Vagina (tissue), 2 donors: ENCODE data around the gene PLEKHH1. TPM values are rescaled to one million over a fixed set of nuclear protein-coding genes. Genes with fewer than 3 reads are reported as not detected.

Experiments used
- DNase-seq, 2 donors: peaks; one replicate each; pipeline ENCODE4 v3.0.0-alpha.2; 2017; ENCODE audit errors: extremely low spot score in 2 of 2
- H3K27ac ChIP-seq: fragments of 200-600 bp; sonication (generic); one replicate; pipeline ENCODE4 v1.5.1; 2019
- H3K27me3 ChIP-seq: fragments of 200-600 bp; sonication (generic); one replicate; pipeline ENCODE4 v1.5.1; 2019
- H3K36me3 ChIP-seq, 2 donors: fragments of 200-600 bp; sonication (generic); one replicate each; pipeline ENCODE4 v1.5.1; 2017 to 2019
- H3K4me1 ChIP-seq: fragments of 200-600 bp; sonication (generic); one replicate; pipeline ENCODE4 v1.5.1; 2019
- H3K4me3 ChIP-seq, 2 donors: fragments of 200-600 bp; sonication (generic); 1 replicate in 1 of 2; 2 replicates in 1 of 2; pipeline ENCODE4 v1.5.1; 2016 to 2019
- H3K9me3 ChIP-seq: fragments of 200-600 bp; sonication (generic); one replicate; pipeline ENCODE4 v1.5.1; 2019
- POLR2A ChIP-seq, 2 donors: fragments of 450-650 bp; IDR thresholded peaks; one replicate each; pipeline ENCODE4 v1.6.1; 2017; ENCODE audit warnings: antibody characterized with exemption in 2 of 2, mild to moderate bottlenecking in 2 of 2, moderate library complexity in 2 of 2
- POLR2AphosphoS5 ChIP-seq, 2 donors: sonication (generic); formaldehyde crosslinking; IDR thresholded peaks; one replicate each; pipeline ENCODE4 v1.9.0; 2017; ENCODE audit warnings: antibody characterized with exemption in 2 of 2, mild to moderate bottlenecking in 2 of 2, low read depth in 1 of 2; ENCODE audit not compliant: insufficient read depth in 1 of 2
- intact Hi-C: fragments of 100-400 bp; cut with DNase I; formaldehyde crosslinking; loops from one replicate; pipeline ENCODE4 v1.15.1; 2023
- total RNA-seq: library from RNA; depleted of rRNA; stranded (reverse); fragments of >200 nt; gene quantifications from one replicate; pipeline ENCODE4 v1.2.3, GENCODE V29; 2016
- TF ChIP-seq, protein P1 (sequence below), 3 experiments: fragments of 450-650 bp in 2 of 3; fragments of 200-600 bp in 1 of 3; sonication (generic) in 1 of 3; IDR thresholded peaks; one replicate each; pipeline ENCODE4 v1.5.1; 2017 to 2019; ENCODE audit warnings: antibody characterized with exemption in 3 of 3, mild to moderate bottlenecking in 2 of 3, moderate library complexity in 2 of 3

PLEKHH1 gene
- total RNA-seq, 1 donor from 2014 or later = 2.5 TPM

DNA sequence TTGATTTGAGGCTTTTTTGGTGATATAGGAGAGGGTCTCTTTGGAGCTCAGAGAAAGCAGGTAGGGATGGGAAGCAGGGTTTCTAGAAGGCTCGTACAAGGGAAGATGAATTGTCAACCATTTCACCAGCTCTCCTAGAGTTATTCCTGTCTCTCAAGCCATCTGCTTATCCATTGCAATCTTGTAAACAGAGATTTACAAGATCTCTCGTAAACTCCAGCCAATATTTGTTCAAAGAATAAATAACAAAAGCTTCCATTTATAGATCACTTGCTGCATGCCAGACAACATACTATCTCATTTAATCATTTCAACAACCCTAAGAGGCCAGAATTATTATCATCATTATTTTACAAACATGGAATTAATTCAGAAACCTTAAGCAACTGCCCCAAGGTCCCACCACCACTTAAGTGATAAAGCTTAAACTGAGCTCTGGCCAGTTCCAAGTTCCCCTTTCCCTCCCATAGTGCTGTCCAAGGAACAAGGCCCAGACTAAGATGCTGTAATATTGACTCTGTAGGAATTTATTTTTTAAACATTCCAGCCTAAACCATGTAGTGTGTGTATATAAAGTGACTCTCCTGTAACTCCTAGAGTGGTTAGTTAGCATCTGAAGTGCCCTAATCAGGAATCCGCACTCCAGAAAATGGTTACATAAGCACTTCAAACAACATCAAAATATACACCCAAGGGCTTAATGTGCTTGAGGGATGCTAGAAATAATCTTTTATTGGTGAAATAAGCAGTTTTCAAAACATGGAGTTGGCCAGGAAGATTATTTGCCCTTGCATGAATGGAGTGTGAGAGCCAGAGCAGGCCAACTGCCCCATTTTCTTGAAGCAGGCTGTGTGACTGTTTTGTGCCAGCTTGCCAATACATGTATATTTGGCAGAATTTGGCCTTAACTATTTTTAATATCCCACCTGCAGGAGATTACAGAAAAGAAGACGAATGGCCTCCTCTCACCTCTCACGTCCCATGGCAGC, 2.8 kb upstream of the PLEKHH1 start:
- H3K4me3 ChIP-seq = no peak overlapping the region
- DNase-seq = no peak
- TF ChIP-seq, protein P1, sequence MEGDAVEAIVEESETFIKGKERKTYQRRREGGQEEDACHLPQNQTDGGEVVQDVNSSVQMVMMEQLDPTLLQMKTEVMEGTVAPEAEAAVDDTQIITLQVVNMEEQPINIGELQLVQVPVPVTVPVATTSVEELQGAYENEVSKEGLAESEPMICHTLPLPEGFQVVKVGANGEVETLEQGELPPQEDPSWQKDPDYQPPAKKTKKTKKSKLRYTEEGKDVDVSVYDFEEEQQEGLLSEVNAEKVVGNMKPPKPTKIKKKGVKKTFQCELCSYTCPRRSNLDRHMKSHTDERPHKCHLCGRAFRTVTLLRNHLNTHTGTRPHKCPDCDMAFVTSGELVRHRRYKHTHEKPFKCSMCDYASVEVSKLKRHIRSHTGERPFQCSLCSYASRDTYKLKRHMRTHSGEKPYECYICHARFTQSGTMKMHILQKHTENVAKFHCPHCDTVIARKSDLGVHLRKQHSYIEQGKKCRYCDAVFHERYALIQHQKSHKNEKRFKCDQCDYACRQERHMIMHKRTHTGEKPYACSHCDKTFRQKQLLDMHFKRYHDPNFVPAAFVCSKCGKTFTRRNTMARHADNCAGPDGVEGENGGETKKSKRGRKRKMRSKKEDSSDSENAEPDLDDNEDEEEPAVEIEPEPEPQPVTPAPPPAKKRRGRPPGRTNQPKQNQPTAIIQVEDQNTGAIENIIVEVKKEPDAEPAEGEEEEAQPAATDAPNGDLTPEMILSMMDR (IDR thresholded peaks at IDR 0.05) = no peak
- no peak for TF ChIP-seq POLR2AphosphoS5 (IDR thresholded peaks at IDR 0.05; ENCODE audit: insufficient read depth in 1 of 2, low read depth in 1 of 2)
- no peak for TF ChIP-seq POLR2A (IDR thresholded peaks at IDR 0.05)
- peaks cover 6% of the 10 kb centered on the region for H3K4me1 ChIP-seq
- no peaks in the 10 kb centered on the region for H3K27me3 ChIP-seq
- H3K9me3 ChIP-seq = no peaks in the 10 kb centered on the region
- H3K36me3 ChIP-seq = no peaks in the 10 kb centered on the region
- no peak overlapping the region for H3K27ac ChIP-seq
- intact Hi-C loops = no loop called here

DNA sequence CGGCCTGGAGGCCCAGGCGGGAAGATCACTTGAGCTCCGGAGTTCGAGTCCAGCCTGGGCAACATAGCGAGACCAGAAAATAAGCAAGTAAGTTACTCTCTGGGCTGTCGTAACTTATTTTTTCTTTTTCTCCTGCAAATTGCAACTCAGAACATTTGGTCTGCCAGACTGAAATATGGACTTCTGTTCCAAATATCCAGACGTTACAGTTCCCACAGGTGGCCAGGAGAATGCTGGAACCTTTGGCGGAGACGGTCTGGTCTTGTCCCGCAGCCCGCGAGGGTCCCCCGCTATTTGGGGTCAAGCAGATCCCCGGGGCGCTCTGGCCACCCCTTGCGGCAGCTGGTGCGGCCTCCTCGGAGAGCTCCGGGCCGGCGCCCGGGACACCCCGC, 488 bp upstream of the PLEKHH1 start:
- H3K36me3 ChIP-seq = no peaks in the 10 kb centered on the region
- no peaks in the 10 kb centered on the region for H3K9me3 ChIP-seq
- no peaks in the 10 kb centered on the region for H3K27me3 ChIP-seq
- TF ChIP-seq POLR2A (IDR thresholded peaks at IDR 0.05) = no peak
- TF ChIP-seq POLR2AphosphoS5 (IDR thresholded peaks at IDR 0.05; ENCODE audit: insufficient read depth in 1 of 2, low read depth in 1 of 2) = no peak
- TF ChIP-seq, protein P1 (IDR thresholded peaks at IDR 0.05) = no peak
- intact Hi-C loops = no loop called here
- H3K4me1 ChIP-seq = peaks cover 6% of the 10 kb centered on the region
- DNase-seq = no peak
- H3K4me3 ChIP-seq = peak overlapping the region; percentile 59 to 75
- peak overlapping the region; percentile 52 for H3K27ac ChIP-seq

DNA sequence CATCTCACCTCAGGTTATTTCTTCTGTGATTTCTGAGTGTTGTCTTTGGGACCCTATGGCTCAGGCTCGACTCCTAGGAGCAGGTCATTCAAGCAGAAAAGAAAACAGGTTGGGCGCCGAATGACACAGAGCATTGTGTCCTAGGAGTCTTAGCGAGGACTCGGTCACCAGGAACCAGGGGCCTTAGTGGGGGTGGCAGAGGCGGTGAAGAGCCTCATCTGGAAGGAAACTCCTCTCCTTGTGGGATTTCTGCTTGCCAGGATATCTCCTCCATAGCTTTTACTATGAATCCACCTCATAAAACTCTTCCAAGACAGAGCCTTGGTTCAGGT, 630 bp downstream of the PLEKHH1 start:
- DNase-seq = no peak
- intact Hi-C loops = no loop called here
- Histone ChIP-seq H3K4me1 (peaks cover 6% of the 10 kb centered on the region), H3K9me3 (no peaks in the 10 kb centered on the region), H3K4me3 (peak overlapping the region; percentile 59 to 75), H3K27me3 (no peaks in the 10 kb centered on the region), H3K27ac (no peak overlapping the region), H3K36me3 (no peaks in the 10 kb centered on the region)
- no peak for TF ChIP-seq POLR2AphosphoS5 (IDR thresholded peaks at IDR 0.05; ENCODE audit: insufficient read depth in 1 of 2, low read depth in 1 of 2)

DNA sequence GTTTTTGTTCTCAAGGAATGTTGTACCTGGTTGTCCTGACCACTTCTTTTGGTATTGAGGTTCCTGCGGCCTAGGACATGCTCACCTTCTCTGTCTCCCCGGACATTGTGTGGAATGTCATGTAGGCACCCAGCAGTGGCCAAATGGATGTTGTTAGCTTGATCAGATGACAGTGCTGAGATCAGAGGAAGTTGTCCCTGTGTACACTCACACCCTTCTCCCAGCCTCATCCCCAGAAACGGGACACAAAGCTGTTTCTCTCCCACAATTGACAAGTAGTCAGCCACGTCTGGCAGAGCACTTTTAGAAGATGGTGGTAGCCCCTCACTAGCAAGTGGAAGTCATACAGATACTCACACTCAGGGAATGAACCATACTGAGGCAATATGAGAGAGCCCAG, 3.0 kb downstream of the PLEKHH1 start:
- TF ChIP-seq, protein P1 (IDR thresholded peaks at IDR 0.05) = no peak
- TF ChIP-seq POLR2A (IDR thresholded peaks at IDR 0.05) (no peak), POLR2AphosphoS5 (IDR thresholded peaks at IDR 0.05; ENCODE audit: insufficient read depth in 1 of 2, low read depth in 1 of 2) (no peak)
- no peaks in the 10 kb centered on the region for H3K9me3 ChIP-seq
- no peaks in the 10 kb centered on the region for H3K36me3 ChIP-seq
- H3K4me1 ChIP-seq = peaks cover 6% of the 10 kb centered on the region
- DNase-seq = no peak
- H3K27me3 ChIP-seq = no peaks in the 10 kb centered on the region
- no peak overlapping the region for H3K27ac ChIP-seq
- intact Hi-C loops = no loop called here
- H3K4me3 ChIP-seq = no peak overlapping the region

DNA sequence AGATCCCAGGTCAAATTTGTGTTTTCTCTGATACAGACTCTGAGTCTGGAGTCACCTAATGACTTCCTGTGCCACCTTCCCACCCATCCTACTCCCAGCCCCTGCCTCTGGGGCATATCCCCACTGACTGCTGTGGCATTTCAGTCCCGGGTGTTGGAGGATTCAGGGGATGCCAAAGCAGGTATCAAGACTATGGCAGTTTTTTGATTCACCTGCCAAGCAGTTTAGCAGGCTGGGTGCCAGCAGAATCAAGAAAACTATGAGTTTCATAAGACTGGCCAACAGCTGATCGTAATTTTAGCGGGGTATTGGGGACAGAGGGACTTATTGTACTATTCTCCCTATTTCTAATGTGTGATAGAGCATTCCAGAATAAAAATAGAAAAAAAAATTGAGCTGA, 4.6 kb downstream of the PLEKHH1 start:
- H3K36me3 ChIP-seq = no peaks in the 10 kb centered on the region
- intact Hi-C loops = no loop called here

More for the DNA sequence above, 4.6 kb downstream of the PLEKHH1 start:
- no peaks in the 10 kb centered on the region for H3K9me3 ChIP-seq
- no peak overlapping the region for H3K4me3 ChIP-seq
- TF ChIP-seq POLR2A (IDR thresholded peaks at IDR 0.05) = no peak
- no peak for TF ChIP-seq POLR2AphosphoS5 (IDR thresholded peaks at IDR 0.05; ENCODE audit: insufficient read depth in 1 of 2, low read depth in 1 of 2)
- TF ChIP-seq, protein P1 (IDR thresholded peaks at IDR 0.05) = no peak
- no peaks in the 10 kb centered on the region for H3K4me1 ChIP-seq
- DNase-seq = no peak
- no peaks in the 10 kb centered on the region for H3K27me3 ChIP-seq
- no peak overlapping the region for H3K27ac ChIP-seq
